Thoracic aorta (tissue), 2 donors: ENCODE measurements around the gene RAB11FIP2. TPM values are rescaled to one million over a fixed set of nuclear protein-coding genes. Genes with fewer than 3 reads are reported as not detected.

Experiments used
- ATAC-seq: fragments of 150-250 bp; one replicate; pipeline ENCODE4 v1.8.0; 2017; ENCODE audit warnings: low read depth; ENCODE audit not compliant: insufficient number of reproducible peaks, low FRiP score
- DNase-seq: peaks from one replicate; pipeline ENCODE4 v3.0.0-alpha.2; 2020; ENCODE audit warnings: low spot score
- H3K27ac ChIP-seq, 2 donors: fragments of 200-600 bp; sonication (generic); 1 replicate in 1 of 2; 2 replicates in 1 of 2; pipeline ENCODE4 v1.5.1; 2016; ENCODE audit warnings: mild to moderate bottlenecking in 2 of 2, moderate library complexity in 2 of 2
- H3K27me3 ChIP-seq: fragments of 200-600 bp; sonication (generic); replicated peaks from 2 replicates; pipeline ENCODE4 v1.6.0; 2016; ENCODE audit warnings: mild to moderate bottlenecking; ENCODE audit not compliant: insufficient read depth
- H3K36me3 ChIP-seq: fragments of 200-600 bp; sonication (generic); one replicate; pipeline ENCODE4 v1.5.1; 2016
- H3K4me1 ChIP-seq, 2 donors: fragments of 200-600 bp; sonication (generic); 1 replicate in 1 of 2; 2 replicates in 1 of 2; pipeline versions ENCODE4 v1.5.1 to v1.6.0; 2016; ENCODE audit warnings: low read depth in 2 of 2, mild to moderate bottlenecking in 1 of 2; ENCODE audit not compliant: control insufficient read depth in 1 of 2
- H3K4me3 ChIP-seq: fragments of 200-600 bp; sonication (generic); 2 replicates; pipeline ENCODE4 v1.5.1; 2016; ENCODE audit warnings: mild to moderate bottlenecking
- H3K9me3 ChIP-seq: fragments of 200-600 bp; sonication (generic); 2 replicates; pipeline ENCODE4 v1.5.1; 2016
- total RNA-seq, 2 donors: library from RNA; depleted of rRNA; stranded (reverse); fragments of >200 nt; gene quantifications; one replicate each; pipeline versions ENCODE4 v1.1.0 to v1.2.3, GENCODE V29; 2016
- TF ChIP-seq, protein P1 (sequence below): fragments of 200-600 bp; sonication (generic); IDR thresholded peaks from one replicate; pipeline ENCODE4 v1.5.1; 2019; ENCODE audit warnings: antibody characterized with exemption

The RAB11FIP2 gene
- total RNA-seq, 2 donors from 2014 or later, result 17.9 to 46.6 TPM

DNA sequence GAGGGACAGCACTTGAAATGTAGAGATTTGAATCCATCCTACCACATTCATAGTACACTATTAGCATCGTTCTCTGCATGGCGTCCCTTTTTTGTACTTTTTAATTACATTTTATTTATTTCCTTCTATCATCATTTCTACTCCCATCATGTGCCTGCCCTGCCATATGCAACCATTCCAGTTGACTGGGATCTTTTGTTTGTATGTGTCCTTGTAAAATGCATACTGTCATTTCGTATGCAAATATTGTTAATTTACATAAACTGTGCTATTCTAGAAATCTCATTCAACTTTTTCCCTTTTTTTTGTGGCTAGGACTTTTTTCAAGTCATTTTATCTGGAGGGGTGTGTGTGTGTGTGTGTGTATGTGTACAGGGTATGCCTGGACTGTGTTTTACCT is 57.9 kb downstream of the RAB11FIP2 start:
- TF ChIP-seq, protein P1, sequence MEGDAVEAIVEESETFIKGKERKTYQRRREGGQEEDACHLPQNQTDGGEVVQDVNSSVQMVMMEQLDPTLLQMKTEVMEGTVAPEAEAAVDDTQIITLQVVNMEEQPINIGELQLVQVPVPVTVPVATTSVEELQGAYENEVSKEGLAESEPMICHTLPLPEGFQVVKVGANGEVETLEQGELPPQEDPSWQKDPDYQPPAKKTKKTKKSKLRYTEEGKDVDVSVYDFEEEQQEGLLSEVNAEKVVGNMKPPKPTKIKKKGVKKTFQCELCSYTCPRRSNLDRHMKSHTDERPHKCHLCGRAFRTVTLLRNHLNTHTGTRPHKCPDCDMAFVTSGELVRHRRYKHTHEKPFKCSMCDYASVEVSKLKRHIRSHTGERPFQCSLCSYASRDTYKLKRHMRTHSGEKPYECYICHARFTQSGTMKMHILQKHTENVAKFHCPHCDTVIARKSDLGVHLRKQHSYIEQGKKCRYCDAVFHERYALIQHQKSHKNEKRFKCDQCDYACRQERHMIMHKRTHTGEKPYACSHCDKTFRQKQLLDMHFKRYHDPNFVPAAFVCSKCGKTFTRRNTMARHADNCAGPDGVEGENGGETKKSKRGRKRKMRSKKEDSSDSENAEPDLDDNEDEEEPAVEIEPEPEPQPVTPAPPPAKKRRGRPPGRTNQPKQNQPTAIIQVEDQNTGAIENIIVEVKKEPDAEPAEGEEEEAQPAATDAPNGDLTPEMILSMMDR, result no peak
- DNase-seq, result no peak

DNA sequence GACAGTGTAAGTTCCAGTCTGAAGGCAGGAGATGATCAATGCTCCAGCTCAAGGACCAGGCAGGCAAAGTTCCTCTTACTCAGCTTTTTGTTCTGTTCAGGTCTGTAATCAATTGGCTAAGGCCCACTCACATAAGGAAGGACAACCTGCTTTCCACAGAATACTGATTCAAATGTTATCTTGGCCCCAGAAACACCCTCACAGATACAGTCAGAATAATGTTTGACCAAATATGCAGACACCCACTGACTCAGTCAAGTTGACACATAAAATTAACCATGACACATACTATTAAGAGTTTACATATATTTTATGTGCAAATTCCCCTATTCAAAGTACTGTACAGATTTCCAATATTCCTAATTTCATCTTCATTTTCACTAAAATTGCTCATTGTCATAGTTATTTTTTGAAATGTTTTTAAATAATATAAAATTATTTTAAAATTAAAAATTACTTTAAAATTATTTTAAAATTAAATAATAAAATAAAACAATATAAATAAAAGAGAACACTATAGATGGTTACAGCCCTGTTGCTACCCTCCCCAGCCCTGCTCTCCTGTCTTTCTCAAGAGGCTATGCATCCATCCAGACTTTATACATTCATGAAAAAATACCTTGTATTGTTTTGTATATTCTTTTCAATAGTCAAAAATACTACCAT is 59.4 kb downstream of the RAB11FIP2 start:
- H3K4me1 ChIP-seq, result no peaks in the 10 kb centered on the region
- H3K27ac ChIP-seq, result no peak overlapping the region
- TF ChIP-seq, protein P1, result no peak
- ATAC-seq (no peak), DNase-seq (no peak)
- H3K36me3 ChIP-seq, result no peaks in the 10 kb centered on the region
- H3K27me3 ChIP-seq, result no peaks in the 10 kb centered on the region
- no peak overlapping the region for H3K4me3 ChIP-seq
- H3K9me3 ChIP-seq, result peaks cover 2% of the 10 kb centered on the region

More for the DNA sequence above, 57.9 kb downstream of the RAB11FIP2 start:
- no peak for ATAC-seq
- H3K36me3 ChIP-seq, result no peaks in the 10 kb centered on the region
- no peaks in the 10 kb centered on the region for H3K27me3 ChIP-seq
- H3K4me3 ChIP-seq, result no peak overlapping the region
- H3K27ac ChIP-seq, result no peak overlapping the region
- H3K9me3 ChIP-seq, result peaks cover 2% of the 10 kb centered on the region
- no peaks in the 10 kb centered on the region for H3K4me1 ChIP-seq

DNA sequence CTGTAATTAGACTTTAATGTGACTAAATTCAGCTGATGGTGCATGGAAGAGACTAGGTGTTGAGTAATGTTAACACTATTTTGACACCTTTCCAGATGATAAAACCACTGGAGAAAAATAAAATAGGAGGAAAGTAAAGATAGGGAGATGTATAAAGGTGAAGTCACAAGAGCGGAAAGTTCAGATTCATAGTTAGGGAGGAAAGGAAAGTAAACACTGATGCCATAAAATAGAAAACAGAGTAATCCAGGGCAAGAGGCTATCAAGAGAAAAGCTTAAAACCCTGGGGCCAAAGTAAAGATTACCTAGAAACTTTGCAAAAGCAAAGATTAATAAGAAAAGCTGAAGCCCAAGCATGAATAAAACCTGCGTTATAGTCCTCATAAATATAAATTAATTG is 62.8 kb downstream of the RAB11FIP2 start:
- ATAC-seq (no peak), DNase-seq (no peak)
- H3K36me3 ChIP-seq, result no peaks in the 10 kb centered on the region
- TF ChIP-seq, protein P1, result no peak
- H3K27ac ChIP-seq, result no peak overlapping the region
- H3K4me1 ChIP-seq, result no peaks in the 10 kb centered on the region
- no peak overlapping the region for H3K4me3 ChIP-seq
- H3K9me3 ChIP-seq, result peaks cover 2% of the 10 kb centered on the region
- H3K27me3 ChIP-seq, result no peaks in the 10 kb centered on the region

DNA sequence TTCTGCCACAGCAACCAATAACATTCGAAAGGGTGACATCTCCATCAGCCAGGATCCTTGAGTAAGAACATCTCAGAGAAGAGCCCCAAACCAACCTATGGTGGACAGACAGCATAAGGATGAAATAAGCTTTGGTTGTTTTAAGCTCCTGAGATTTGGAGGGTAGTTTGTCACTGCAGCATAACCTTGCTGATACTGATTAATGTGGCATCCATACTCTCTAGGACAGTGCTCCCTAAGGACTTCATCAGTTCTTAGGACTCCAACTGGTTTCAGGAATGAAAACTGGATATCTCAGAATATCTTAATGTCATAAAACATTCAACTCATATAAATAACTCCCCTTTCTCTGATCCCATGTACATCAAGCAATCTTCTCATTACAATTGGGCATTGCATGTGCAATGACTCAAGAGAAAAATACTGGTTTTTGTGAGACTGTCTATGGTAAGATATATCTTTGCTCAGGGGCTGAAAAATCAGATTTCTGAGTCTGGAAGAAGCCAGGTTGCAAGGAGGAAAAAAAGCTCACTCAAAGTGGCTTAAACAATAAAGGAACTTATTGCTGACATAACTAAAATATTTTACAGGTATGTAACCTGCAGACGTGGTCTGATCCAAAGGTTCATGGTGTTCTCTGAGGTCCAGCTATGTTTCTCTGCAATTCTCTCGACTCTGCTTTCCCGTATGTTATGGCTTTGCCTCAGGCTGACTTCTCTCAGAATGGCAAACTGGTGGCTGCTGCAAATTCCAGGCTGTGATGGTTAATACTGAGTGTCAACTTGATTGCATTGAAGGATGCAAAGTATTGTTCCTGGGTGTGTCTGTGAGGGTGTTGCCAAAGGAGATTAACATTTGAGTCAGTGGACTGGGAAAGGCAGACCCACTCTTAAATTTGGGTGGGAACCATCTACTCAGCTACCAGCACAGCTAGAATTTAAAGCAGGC is 65.7 kb downstream of the RAB11FIP2 start:
- no peaks in the 10 kb centered on the region for H3K27me3 ChIP-seq
- no peak for DNase-seq
- no peaks in the 10 kb centered on the region for H3K36me3 ChIP-seq
- ATAC-seq, result no peak
- H3K4me1 ChIP-seq, result no peaks in the 10 kb centered on the region
- no peak overlapping the region for H3K4me3 ChIP-seq
- no peaks in the 10 kb centered on the region for H3K9me3 ChIP-seq
- no peak overlapping the region for H3K27ac ChIP-seq
- TF ChIP-seq, protein P1, result no peak

DNA sequence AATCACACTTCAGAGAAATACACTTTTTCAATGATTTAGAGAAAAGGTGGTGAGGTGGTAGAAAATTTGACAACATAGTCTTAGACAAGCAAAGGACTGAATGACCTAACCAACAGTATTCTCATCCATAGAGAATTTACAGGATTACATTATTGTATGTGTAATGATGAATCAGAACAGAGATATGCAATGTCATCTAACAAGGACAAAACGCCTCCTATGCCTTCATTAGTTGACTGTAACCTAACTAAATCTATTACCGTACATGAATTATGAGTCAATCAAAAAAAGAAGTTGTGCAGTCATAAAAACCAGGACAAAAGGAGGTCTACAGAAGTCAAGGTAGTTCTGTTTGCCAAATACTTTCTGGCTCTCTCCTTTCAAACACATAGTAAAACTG is 66.5 kb downstream of the RAB11FIP2 start:
- no peak for ATAC-seq
- Histone ChIP-seq H3K36me3 (no peaks in the 10 kb centered on the region), H3K4me3 (no peak overlapping the region), H3K9me3 (no peaks in the 10 kb centered on the region), H3K27ac (no peak overlapping the region), H3K4me1 (no peaks in the 10 kb centered on the region), H3K27me3 (no peaks in the 10 kb centered on the region)
- TF ChIP-seq, protein P1, result no peak
- DNase-seq, result no peak
